Spleen (tissue), 11 donors: Measurements from ENCODE around the gene TKTL1. TPM values are rescaled to one million over a fixed set of nuclear protein-coding genes. Genes with fewer than 3 reads are reported as not detected.

ENCODE experiments used
- DNase-seq: peaks from one replicate; pipeline ENCODE4 v3.0.0-alpha.2; 2020
- H3K27ac ChIP-seq, 8 donors: fragments of 200-600 bp; sonication (generic) in 7 of 8; 1 replicate in 4 of 8; 2 replicates in 4 of 8; pipeline versions ENCODE4 v1.5.0 to v1.8.0; 2016 to 2021; ENCODE audit warnings: inconsistent platforms in 4 of 8, mild to moderate bottlenecking in 4 of 8, moderate library complexity in 1 of 8
- H3K27me3 ChIP-seq, 7 donors: fragments of 200-600 bp; sonication (generic) in 6 of 7; replicated peaks in 1 of 7; 1 replicate in 4 of 7; 2 replicates in 3 of 7; pipeline versions ENCODE4 v1.5.0 to v1.8.0; 2016 to 2021; ENCODE audit warnings: inconsistent platforms in 3 of 7, mild to moderate bottlenecking in 1 of 7
- H3K36me3 ChIP-seq, 6 donors: fragments of 200-600 bp; sonication (generic) in 5 of 6; 1 replicate in 4 of 6; 2 replicates in 2 of 6; pipeline versions ENCODE4 v1.5.0 to v1.8.0; 2016 to 2021; ENCODE audit warnings: inconsistent platforms in 2 of 6
- H3K4me1 ChIP-seq, 6 donors: fragments of 200-600 bp; sonication (generic) in 5 of 6; 1 replicate in 3 of 6; 2 replicates in 3 of 6; pipeline versions ENCODE4 v1.5.0 to v1.8.0; 2016 to 2021; ENCODE audit warnings: inconsistent platforms in 3 of 6
- H3K4me3 ChIP-seq, 8 donors: fragments of 200-600 bp; sonication (generic) in 7 of 8; 1 replicate in 4 of 8; 2 replicates in 4 of 8; pipeline versions ENCODE4 v1.5.0 to v1.8.0; 2016 to 2021; ENCODE audit warnings: inconsistent platforms in 4 of 8, mild to moderate bottlenecking in 4 of 8, moderate library complexity in 2 of 8
- H3K9me3 ChIP-seq, 8 donors: fragments of 200-600 bp; sonication (generic) in 7 of 8; 1 replicate in 4 of 8; 2 replicates in 4 of 8; pipeline versions ENCODE4 v1.5.0 to v1.8.0; 2016 to 2021; ENCODE audit warnings: inconsistent platforms in 4 of 8
- POLR2A ChIP-seq, 3 donors: fragments of 450-650 bp; IDR thresholded peaks; one replicate each; pipeline ENCODE4 v1.5.1; 2017; ENCODE audit warnings: antibody characterized with exemption in 3 of 3, mild to moderate bottlenecking in 1 of 3
- POLR2AphosphoS5 ChIP-seq, 3 donors: sonication (generic); formaldehyde crosslinking; IDR thresholded peaks; one replicate each; pipeline ENCODE4 v1.5.1; 2017; ENCODE audit warnings: antibody characterized with exemption in 3 of 3
- WGBS, 5 donors: extraction: QIAGEN DNeasy Blood & Tissue Kit in 3 of 5; methylation state at CpG; one replicate each; pipeline versions ENCODE4 v1.1.5 to v1.1.7; 2013 to 2018; 5-methylcytosine and 5-hydroxymethylcytosine counted together
- intact Hi-C: fragments of 100-400 bp; cut with DNase I; formaldehyde crosslinking; loops from one replicate; pipeline ENCODE4 v1.15.0; 2023; ENCODE audit warnings: low total_unique reads
- polyA plus RNA-seq, 3 donors: library from polyadenylated mRNA; stranded (reverse); fragments of 200-250 nt; gene quantifications; one replicate each; pipeline ENCODE4 v1.2.1, GENCODE V29; 2013
- total RNA-seq, 7 donors: library from RNA; depleted of rRNA in 3 of 7; stranded (reverse); fragments of >200 nt in 3 of 7; fragmentation: NEBNext Ultra II Directional in 4 of 7; extraction: Animal tissue kit (Norgen Biotek cat#: 25700) in 4 of 7; gene quantifications; one replicate each; pipeline versions ENCODE4 v1.1.0 to v1.2.1, GENCODE V29; 2016 to 2021
- TF ChIP-seq, protein P1 (sequence below), 11 experiments: fragments of 200-600 bp in 7 of 11; fragments of 450-650 bp in 4 of 11; sonication (generic) in 4 of 11; IDR thresholded peaks in 8 of 11; conservative IDR thresholded peaks in 3 of 11; 1 replicate in 7 of 11; 2 replicates in 4 of 11; pipeline versions ENCODE4 v1.4.0 to v1.8.0; 2016 to 2021; ENCODE audit warnings: antibody characterized with exemption in 11 of 11, inconsistent platforms in 4 of 11, mild to moderate bottlenecking in 1 of 11
- donor health status: healthy with polysubstance abuse.
- donor health status: DM: no; HTN: no; CAD: no; lungs with moderate emphysema.
- donor health status: DM: no; HTN: no; CAD: no.
- donor health status: Bipolar disorder and iron deficiency.
- donor health status: healthy.
- donor health status: DM: no; HTN: no; CAD: no.
- donor health status: DM: yes; HTN: yes; CAD: no.

The TKTL1 gene
- total and polyA plus RNA-seq, 10 donors: 0.13 to 3.7 (median 0.77) TPM; not detected in 1

DNA sequence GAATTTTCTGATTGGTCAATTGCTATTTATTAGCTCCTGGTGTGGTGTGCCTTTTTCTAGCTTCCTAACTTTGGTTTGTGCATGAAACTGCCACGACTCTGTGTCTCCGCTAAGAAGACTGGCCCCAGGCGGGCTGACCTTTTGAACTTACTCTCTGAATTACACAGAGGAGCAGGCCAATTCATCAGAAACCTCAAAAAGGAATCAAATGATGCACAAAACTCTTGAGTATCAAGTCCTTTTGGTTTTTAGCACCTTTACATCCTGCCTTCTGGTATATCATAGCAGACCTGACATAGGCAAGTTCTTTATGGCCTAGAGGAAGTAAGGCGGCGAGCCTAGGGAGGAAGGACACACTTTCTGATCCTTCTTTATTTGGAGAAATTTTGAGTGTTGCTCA, 17.6 kb downstream of the TKTL1 start:
- TF ChIP-seq POLR2A (IDR thresholded peaks at IDR 0.05) (no peak), POLR2AphosphoS5 (IDR thresholded peaks at IDR 0.05) (no peak)
- TF ChIP-seq, protein P1, sequence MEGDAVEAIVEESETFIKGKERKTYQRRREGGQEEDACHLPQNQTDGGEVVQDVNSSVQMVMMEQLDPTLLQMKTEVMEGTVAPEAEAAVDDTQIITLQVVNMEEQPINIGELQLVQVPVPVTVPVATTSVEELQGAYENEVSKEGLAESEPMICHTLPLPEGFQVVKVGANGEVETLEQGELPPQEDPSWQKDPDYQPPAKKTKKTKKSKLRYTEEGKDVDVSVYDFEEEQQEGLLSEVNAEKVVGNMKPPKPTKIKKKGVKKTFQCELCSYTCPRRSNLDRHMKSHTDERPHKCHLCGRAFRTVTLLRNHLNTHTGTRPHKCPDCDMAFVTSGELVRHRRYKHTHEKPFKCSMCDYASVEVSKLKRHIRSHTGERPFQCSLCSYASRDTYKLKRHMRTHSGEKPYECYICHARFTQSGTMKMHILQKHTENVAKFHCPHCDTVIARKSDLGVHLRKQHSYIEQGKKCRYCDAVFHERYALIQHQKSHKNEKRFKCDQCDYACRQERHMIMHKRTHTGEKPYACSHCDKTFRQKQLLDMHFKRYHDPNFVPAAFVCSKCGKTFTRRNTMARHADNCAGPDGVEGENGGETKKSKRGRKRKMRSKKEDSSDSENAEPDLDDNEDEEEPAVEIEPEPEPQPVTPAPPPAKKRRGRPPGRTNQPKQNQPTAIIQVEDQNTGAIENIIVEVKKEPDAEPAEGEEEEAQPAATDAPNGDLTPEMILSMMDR (IDR thresholded peaks at IDR 0.05 in 8 of 11, conservative IDR thresholded peaks at IDR 0.05 in 3 of 11): no peak
- Histone ChIP-seq H3K27ac (peak overlapping the region in 3 of 8 donors; percentile 23 to 43 (median 28)), H3K9me3 (no peaks in the 10 kb centered on the region), H3K27me3 (peaks cover 0 to 6% (median 0%) of the 10 kb centered on the region in 7 donors), H3K4me1 (peaks cover 0 to 26% (median 8%) of the 10 kb centered on the region in 6 donors), H3K36me3 (no peaks in the 10 kb centered on the region), H3K4me3 (no peak overlapping the region)
- DNase-seq: peak; percentile 28
- WGBS, 5 donors: 50 to 68% (median 62%) methylated on average over 5 of the region's 5 CpGs
- intact Hi-C loops: no loop called here

DNA sequence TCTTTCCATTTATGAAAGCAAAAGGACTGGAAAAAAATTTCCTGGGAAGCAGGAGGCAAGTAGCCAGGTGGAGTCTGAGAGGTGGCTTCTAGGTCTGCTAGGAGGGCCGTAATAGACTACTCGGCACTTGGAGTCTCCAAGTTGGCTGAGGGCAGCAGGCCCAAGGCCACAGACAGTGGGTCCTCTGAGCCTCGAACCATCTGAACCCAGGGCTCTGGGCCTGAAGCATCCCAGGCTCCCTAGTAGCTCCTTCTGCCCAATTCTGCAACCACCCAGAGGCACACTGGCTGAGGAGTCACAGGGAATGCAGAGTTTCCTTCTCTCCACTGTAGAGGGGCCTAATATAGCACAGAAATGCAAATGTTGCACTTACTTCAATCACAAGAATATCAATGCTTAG, 19.8 kb downstream of the TKTL1 start:
- Histone ChIP-seq H3K4me3 (no peak overlapping the region), H3K4me1 (peaks cover 0 to 15% (median 0%) of the 10 kb centered on the region in 6 donors), H3K36me3 (no peaks in the 10 kb centered on the region), H3K27me3 (peaks cover 0 to 7% (median 0%) of the 10 kb centered on the region in 7 donors), H3K9me3 (no peaks in the 10 kb centered on the region), H3K27ac (no peak overlapping the region)
- peak; percentile 52 for DNase-seq
- intact Hi-C loops: no loop called here
- WGBS, 5 donors: 79 to 92% (median 86%) methylated on average over 3 of the region's 3 CpGs; no CpG with 5 or more reads in 1 of the 5 donors
- TF ChIP-seq POLR2A (IDR thresholded peaks at IDR 0.05) (no peak), POLR2AphosphoS5 (IDR thresholded peaks at IDR 0.05) (no peak)
- TF ChIP-seq, protein P1 (IDR thresholded peaks at IDR 0.05 in 8 of 11, conservative IDR thresholded peaks at IDR 0.05 in 3 of 11): no peak

DNA sequence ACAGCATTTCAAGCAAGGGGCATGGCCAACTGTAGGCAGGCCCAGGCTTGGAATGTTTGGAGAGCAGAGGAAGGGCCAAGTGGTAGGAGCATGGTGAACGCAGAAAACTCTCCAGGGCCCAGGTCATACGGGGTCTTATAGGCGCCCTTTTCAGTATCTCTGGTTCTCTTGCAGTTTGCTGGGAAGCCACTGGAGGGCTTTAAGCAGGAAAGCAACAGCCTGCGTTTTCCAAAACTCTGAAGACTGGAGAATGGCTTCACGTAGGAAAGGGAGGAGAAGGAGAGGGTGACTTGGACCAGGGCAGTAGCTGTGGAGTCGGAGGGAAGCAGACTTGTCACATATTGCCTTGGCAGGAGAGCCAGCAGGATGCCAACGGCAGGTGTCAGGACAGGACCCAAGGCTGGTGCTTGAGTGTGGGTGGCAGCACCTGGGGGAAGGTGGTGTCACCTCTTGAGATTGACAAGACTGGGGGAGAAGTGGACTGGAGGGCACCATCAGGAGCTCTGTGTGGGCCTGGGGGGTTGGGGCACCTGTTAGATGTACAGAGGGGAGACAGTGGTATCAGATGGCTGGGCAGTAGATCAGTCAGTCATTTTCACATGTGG, 21.9 kb downstream of the TKTL1 start:
- peaks cover 0 to 7% (median 0%) of the 10 kb centered on the region in 7 donors for H3K27me3 ChIP-seq
- intact Hi-C loops: no loop called here
- TF ChIP-seq POLR2A (IDR thresholded peaks at IDR 0.05): no peak
- TF ChIP-seq, protein P1 (IDR thresholded peaks at IDR 0.05 in 8 of 11, conservative IDR thresholded peaks at IDR 0.05 in 3 of 11): peak in 10 of 11 experiments; percentile 14 to 61 (median 46)
- H3K36me3 ChIP-seq: no peaks in the 10 kb centered on the region
- H3K4me1 ChIP-seq: peaks cover 0 to 23% (median 0%) of the 10 kb centered on the region in 6 donors
- 31 to 37% (median 35%) methylated on average over 7 of the region's 7 CpGs for WGBS, 5 donors
- H3K9me3 ChIP-seq: no peaks in the 10 kb centered on the region
- no peak overlapping the region for H3K4me3 ChIP-seq
- DNase-seq: peak; percentile 71
- H3K27ac ChIP-seq: no peak overlapping the region

DNA sequence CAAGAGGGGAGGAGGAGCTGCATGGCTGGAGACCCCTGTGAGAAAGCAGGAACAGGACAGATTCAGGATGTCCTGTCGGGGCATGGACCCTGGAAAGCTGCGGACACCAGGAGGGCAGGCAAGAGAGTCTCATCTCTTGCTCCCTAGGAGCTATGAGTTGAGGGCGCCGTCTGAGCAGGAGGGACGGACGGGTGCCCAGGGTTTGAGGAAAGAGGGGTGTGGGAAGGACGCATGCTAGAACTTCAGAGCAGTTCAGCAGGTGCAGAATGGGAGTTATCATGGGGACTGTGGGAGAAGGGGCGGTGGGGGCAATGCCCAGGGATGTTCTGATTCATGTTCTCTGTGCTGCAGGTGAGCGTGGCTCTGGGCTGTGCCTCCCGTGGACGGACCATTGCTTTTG, 24.8 kb downstream of the TKTL1 start:
- Histone ChIP-seq H3K4me3 (no peak overlapping the region), H3K27me3 (peaks cover 0 to 15% (median 0%) of the 10 kb centered on the region in 7 donors), H3K36me3 (no peaks in the 10 kb centered on the region), H3K27ac (no peak overlapping the region), H3K9me3 (no peaks in the 10 kb centered on the region), H3K4me1 (peaks cover 0 to 16% (median 0%) of the 10 kb centered on the region in 6 donors)
- peak; percentile 58 for DNase-seq
- intact Hi-C loops: no loop called here
- TF ChIP-seq POLR2AphosphoS5 (IDR thresholded peaks at IDR 0.05) (no peak), POLR2A (IDR thresholded peaks at IDR 0.05) (no peak)
- TF ChIP-seq, protein P1 (IDR thresholded peaks at IDR 0.05 in 8 of 11, conservative IDR thresholded peaks at IDR 0.05 in 3 of 11): no peak
- 82 to 96% (median 90%) methylated on average over 8 to 11 of the region's 11 CpGs for WGBS, 5 donors
